GM21423 (cell line): ENCODE results near the gene POLA2.

Experiments used
- ATAC-seq: cut with Tn5 transposase; IDR thresholded peaks from one replicate; pipeline ENCODE4 v1.9.1; 2021; ENCODE audit warnings: mild to moderate bottlenecking, moderate library complexity; ENCODE audit not compliant: unreplicated experiment

The POLA2 gene

DNA sequence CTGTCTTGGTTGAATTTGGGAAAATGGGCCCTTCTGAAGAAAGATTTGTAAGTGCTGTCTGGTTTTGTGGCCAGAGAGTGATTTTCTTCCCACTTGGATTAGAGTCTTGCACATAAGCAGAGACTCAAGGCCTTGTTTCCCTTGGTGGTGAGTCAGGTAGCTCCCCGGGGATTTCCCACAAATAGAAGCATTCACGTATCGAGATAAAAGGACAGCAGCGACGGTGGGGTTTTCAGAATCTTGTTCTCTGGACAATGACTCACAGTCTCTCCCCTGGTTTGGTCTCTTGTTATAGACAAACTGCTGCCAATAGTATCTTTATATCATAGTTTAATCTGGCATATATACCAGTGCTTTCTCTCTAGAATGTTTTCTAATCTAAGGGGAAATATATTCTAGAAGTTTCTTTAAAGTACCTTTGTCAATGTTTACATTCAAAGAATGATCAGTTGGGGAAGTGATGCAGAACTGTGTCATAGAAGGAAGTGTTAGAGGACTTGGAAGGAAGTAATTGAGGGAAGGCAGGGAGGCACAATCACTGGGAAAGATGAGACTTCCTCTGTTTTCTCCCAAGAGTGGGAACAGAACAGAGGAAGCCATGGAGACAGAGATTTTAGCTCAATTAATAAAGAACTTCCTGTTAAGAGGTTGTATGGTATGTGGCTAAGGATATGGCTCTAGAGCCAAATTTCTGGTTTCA is 18.1 kb downstream of the POLA2 start:
- ATAC-seq: no peak

DNA sequence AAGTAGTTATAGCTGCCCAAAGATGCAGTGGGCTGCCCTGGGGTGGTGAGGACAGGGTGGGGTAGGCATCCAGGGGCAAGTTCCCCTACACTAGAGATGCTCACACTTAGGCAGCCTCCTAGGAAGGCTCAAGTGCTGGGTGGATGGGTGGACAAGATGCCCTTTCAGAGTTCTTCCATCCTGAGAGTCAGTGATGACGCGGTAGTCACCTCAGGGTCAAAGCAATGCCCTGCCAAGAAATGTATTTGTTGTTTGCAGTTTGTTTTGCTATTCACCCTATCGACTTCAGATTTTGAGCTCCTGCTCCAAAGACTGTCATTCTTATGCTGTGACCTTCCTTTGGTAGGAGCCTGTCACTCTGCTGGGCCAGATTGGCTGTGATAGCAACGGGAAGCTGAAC is 18.9 kb downstream of the POLA2 start:
- no peak for ATAC-seq

DNA sequence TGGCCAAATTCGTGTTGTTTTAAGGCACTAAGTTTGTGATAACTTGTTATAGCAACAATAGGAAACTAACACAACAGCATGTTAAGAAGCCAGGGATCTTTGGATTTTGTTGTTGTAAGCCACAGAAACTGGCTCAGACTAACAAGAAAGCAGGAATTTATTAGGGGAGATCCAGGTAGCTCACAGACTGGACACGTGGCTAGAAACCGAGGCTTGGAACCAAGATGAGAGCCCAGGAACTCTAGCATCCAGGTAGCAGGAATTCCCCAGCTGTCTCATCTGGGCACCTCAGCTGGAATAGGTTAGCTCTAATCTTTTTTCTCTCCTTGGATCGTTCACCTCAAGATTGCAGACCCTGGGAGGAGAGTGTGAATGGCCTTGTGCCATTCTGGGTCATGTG is 24.9 kb downstream of the POLA2 start:
- ATAC-seq: no peak

DNA sequence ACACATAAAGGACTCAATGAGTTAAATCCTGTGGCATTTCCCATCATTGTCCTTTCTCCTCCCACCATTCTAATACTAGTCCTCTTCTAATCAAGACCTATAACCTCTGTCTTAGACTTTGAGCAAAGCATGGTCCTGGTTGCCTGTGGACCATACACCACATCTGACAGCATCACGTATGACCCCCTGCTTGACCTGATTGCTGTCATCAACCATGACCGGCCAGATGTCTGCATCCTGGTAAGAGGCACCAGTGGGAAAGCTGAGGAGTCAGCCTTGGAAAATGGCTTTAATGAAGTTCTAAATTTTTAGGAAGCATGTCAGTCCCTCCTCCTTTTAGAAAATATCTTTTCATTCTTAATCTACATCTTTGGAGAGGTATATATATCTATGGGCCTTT is 25.8 kb downstream of the POLA2 start:
- ATAC-seq: no peak

DNA sequence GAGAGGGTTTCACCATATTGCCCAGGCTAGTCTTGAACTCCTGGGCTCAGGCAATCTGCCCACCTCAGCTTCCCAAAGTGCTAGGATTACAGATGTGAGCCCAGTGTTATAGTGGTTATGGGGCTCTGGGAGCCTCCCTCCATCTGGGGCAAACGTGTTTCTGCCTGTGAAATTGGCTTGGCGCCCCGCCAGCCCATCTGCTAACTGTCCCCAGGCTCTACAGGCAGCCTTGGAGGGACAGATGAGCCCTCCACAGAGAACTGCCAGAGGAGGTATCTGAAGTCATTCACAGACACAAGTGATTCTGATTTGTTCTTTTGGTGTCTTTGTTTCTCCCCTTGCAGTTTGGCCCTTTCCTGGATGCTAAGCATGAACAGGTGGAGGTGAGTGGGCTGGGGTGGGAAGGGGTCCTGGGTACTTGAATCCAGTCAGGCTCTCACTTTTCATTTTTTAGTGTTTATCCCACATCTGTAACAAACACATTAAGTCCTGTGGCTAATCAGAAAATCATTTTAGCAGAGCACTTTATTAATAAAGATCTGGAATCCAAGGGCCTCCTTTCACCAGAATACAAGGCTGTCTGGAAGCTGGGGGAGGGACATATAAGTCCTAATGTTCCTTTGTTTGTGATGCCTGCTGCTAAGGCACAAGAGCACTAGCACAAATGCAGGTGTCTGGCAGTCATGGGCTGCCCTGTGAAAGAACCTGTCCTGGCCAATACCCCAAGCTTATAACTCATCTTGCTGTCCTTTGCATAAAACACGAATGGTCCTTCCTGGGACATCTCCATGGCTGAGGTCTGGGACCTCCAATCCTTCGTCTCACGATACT is 27.2 kb downstream of the POLA2 start:
- ATAC-seq: no peak

DNA sequence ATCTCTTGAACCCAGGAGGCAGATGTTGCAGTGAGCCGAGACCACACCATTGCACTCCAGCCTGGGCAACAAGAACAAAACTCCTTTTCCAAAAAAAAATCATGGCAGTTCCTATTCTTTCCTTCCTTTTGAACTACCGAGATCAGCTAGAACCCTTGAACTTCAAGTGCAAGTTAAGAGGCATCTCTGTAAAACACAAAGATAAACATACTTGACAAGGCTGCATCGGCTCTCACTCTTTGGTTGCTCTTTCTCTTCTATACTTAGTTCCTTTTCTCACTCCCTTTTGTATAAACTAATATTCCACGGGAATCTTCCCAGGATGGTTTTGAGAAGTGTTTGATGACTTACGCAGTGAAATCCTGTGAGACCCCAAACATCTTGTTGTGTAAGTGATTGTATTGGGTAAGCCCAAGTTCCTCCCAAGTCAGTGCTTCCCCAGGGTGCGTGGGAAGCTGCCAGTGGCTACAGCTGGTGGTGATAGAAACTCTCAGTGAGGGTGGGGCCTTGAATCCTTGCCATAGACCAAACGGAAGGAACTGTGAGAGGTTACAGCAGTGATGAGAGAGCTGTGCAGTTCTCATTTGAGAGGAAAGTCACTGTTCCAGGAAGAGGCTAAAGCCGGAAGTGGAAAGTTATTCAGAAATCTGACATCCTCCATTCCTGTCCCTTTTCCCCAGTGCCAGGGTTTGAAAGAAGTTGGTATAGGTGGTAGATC is 28.8 kb downstream of the POLA2 start:
- no peak for ATAC-seq

DNA sequence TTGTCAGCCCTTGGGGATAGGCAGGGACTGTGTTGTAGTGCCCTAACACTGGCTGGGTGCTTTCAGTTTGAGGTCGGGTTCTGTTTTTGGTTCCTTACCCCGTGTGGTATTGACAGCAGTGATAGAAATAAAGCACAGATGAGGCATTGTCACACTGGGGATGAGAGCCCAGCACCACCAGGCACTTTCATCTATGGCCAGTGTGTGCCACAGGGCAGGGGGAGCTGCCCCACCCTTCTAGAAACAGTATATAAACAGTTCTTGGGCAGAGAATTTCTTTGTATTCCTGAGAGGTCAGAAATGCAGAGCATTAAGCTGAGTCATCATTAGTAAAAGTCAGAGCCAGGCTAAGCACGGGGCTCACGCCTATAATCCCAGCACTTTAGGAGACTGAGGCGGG is 29.9 kb downstream of the POLA2 start:
- ATAC-seq: no peak

DNA sequence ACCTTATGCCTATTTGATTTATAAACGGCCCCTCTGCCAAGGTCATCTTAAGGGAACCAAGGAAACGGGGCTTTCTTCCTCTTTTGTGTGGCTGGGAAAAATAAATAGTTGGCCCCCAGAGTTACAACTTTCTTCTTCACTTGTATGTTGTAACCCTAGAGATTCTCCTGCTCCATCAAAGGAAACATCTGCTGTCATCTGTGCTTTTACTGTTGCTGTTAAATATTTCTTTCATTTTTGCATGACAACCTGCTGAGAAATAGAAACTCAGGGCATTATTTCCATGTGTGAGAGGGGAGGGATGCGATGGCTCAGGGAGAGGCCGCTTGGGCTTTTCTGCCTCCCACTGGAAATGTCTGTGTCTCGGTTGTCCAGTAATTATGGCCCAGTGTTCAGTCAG is 31.1 kb downstream of the POLA2 start:
- no peak for ATAC-seq

DNA sequence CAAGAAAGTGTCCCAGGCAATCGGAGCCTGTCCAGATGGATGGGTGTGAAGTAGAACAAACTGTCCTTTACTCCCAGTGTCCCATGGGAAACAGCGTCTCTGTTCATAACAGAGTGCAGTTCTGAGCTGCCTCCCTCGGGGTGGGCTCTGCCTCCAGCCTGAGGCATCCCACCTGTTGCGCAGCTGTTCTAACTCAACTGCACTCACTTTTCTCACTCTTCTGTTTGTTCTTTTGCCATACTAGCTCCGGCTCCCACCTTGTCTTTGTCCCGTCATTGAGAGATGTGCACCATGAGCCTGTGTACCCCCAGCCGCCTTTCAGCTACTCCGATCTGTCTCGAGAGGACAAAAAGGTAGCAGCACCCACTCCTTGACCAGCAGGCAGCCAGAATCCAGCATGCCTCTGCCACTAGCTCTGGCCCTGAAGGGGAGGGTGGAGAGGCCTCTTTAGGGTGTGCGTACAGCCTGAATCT is 32.2 kb downstream of the POLA2 start:
- ATAC-seq: no peak

DNA sequence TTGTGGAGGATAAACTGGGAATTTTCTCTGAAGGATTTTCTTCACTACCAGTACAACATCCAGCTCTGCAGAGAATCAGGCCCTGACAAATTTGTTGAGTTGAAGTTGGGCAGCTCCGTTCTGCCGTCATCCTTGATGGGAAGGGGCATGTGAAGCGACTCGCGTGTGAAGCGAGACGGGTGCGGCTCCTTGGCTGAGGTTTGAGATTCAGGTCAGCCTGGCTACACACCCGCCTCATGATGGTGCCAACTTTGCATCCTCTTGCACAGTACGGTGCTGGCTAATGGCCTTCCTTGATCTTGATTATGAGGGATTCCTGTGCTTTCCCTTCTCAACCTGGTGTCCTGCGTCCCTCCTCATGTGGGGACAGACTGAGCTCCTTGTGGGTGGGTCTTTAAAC is 33.2 kb downstream of the POLA2 start:
- ATAC-seq: no peak

DNA sequence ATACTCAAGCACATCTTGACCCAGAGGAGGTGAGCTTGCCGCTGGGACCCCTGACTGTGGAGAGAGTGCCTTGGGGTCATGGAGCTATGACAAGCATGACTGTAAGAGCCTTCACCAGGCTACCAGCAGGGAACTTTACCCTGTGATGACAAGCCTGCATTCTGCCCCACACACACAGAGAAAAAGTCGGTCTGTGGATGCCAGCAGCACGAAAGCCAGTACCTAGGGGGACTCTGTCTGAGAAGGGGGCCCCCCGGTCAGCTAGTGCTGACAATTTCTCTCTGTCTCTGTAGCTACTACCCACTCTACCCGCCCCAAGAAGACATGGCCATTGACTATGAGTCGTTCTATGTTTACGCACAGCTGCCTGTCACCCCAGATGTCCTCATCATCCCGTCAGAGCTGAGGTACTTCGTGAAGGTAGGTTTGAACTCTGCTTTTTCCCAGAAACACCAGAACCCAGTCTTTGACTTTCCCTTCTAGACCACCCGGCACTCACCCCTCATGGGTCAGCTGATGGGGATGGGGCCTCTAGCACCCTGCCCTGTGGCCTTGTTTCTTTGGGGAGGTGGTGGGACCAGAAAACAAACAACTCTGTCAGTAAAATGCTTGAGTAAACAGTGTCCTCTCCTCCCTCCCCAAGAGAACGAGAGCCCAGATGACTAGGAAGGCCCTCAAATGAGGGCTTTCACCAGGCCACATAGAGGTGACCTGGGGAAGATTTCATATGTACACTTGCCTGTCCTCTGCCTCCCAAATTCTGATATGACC is 34.0 kb downstream of the POLA2 start:
- ATAC-seq: no peak

DNA sequence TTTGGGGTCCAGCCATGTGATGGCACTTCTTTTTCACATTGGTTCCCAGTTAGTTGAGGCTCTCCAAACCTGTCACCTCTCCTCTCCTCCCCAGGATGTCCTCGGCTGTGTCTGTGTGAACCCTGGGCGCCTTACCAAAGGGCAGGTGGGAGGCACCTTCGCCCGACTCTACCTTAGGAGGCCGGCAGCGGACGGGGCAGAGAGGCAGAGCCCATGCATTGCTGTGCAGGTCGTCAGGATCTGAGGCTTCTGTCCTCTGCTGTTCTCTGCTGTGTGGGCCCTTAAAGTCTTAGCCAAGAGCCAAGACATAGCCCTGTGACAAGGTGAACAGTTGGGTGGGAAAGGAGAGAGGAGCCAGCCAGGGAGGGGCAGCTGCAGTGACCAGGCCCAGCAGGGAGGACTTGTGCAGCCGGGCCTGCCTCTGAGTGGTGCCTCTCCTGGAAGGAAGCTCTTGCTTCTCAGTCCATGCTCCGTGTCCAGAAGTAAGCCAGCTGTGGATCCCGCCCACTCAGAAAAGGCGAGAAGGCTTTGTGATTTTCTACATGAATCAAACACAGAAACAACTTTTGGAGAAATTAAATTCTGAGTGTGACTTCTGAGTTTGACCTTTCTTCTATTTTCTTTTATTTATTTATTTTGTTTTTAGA is 35.4 kb downstream of the POLA2 start:
- ATAC-seq: no peak

DNA sequence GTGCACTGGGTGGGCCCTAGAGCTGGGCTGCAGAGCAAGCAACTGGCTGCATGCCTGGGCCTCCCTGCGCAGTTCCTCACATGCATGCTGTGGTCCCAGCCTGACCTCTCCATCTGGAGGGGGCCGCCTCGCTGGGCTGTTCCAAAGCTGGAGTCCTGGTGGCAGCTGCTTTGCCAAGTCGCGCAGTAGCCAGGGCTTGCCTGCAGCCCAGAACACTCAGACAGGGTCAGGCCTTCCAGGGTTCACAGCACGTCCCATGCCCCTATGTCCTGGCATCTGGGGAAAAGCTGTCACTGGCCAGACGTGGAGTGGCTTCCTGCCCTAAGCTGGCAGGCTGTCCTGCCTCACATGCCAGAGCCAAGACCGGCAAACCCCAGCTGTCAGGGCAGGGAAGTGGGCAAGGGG is 36.4 kb downstream of the POLA2 start:
- ATAC-seq: no peak

DNA sequence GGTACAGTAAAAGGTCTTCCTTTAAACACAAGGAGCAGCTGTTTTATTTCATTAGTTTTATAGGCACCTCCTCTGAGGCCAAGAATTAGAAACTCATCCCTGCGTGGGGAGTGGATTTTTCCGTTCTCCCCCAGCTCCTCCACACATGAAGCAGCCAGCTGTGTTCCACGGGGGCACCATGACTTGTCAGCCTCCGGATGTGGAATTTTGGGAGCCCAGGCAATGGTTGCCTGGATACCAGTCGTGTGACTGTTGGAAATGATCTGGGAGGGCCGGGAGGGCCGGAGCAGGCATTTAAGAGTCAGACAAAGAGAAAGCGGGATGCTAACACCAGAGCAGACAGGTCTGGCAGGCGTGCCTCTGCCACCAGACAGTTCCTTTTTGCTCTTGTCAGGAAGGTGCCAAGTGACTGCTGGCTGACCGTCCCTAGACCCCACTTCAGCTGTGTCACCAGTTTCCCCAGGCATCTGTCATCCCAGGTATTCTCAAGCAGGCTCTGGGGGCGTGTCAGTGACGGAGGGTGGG is 37.0 kb downstream of the POLA2 start:
- ATAC-seq: no peak

DNA sequence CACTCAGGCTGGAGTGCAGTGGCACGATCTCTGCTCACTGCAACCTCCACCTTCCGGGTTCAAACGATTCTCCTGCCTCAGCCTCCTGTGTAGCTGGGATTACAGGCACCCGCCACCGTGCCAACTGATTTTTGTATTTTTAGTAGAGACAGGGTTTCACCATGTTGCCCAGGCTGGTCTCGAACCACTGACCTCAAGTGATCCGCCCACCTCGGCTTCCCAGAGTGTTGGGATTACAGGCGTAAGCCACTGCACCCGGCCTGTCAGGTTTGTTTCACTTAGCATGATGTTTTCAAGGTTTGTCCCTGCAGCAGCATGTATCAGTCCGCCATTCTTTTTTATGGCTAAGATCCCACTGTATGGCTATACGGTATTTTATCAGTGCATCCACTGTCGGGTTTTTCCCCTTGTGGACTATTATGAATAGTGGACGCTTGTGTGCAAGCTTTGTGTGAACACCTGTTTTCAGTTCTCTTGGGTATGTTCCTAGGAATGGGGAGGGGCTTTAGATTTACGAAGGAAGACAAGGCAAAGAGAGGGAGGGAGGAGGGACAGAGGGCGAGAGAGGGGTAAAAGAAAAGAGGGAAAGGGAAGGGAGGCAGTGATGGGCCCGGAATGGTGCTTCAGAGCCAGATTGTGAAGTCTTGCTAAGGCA is 39.0 kb downstream of the POLA2 start:
- no peak for ATAC-seq

DNA sequence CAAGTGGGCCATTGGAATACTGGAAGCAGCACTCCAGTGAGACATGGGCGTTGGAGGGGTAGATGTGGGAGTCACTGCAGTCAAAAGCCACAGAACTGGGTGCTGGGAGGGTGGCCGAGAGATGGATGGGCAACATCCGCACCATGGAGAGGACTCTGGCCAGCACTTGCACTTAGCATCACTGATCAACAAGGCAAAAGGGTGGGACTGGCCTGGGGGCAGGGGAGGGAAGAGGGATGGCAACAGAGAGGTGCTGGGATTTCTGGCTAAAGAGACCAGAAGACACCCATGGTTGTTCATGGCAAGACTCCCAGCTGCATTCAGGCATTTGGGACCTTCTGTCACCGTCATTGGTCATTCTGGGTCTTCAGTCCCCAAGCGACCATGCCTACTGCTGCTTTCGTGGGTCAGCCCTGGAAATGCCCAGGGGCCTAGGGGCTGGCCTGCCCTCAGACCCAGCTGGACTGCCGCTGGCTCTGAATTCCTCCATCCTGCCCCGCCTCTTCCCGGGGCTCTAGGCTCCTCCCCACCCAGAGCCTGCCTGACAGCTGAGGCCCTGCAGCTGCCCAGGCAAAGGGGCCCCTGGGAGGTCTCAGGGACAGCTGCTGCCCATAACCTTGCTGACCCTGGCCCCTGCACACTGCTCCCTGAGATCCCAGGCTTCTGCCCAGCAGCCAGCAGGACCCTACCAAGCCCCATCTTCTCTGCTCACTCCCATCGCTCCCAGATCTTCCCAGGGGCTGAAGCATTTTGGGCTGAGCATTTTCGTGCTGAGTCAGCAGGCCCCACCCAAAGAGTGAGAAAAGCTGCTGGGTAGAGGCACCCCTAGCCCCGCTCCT is 39.9 kb downstream of the POLA2 start:
- ATAC-seq: no peak

DNA sequence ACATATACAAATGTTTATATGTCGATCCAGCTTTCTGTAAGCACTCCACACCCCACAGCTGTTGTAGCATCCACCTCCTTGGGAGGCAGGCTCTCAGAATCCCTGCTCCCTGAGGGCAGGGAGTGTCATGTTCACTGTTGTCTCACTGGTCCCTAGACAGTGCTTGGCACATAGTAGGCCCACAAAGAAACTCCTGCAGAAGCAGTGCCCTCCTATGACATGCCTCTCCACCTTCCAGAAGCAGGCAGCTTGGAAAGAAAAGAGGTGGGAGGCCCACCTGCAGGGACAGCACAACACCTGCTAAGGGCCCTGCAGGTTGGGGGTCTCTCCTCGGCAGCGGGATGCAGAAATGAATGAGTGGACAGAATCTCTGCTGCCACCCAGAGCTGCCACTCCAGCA is 41.8 kb downstream of the POLA2 start:
- no peak for ATAC-seq

DNA sequence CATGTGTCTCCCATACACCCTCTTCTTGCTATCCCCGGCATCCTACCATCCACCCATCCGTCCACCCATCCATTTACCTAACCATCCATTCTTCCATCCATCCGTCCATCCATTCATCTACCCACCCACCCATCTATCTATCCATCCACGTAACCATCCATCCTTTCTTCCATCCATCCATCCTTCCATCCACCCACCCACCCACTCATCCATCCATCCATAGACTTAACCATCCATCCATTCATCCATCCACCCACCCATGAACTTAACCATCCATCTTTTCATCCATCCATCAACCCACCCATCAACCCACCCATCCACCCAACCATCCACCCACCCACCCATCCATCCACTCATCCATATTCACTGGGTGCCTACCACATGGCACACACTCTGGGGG is 42.3 kb downstream of the POLA2 start:
- no peak for ATAC-seq

DNA sequence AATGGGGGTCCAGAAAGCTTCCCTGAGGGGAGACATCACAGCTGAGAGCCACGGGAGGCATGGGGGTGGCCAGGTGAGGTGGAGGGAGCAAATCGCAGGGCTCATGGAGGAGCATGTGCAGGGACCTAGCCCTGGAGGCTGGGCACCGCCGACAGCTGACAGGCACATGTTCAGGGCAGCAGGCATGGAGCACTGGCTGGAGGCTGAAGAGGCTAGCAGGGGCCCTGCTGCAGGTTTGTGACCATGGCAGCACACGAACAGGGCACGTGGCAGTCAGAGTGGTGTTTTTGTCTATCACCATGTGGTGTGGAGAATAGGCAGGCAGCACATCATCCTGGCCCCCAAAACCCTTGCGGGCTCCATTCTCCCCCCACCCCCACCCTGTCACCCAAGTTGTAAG is 42.9 kb downstream of the POLA2 start:
- ATAC-seq: no peak
